ENCODE data around the gene PYCARD.

GRCh38 chr16:31184888-31185287, 17.7 kb downstream of the PYCARD start:
- TF ChIP-seq CTCF (optimal IDR thresholded peaks at IDR 0.05 in 1 of 3, IDR thresholded peaks at IDR 0.05 in 1 of 3, conservative IDR thresholded peaks at IDR 0.05 in 1 of 3; ENCODE audit: extremely low read depth in 1 of 3, insufficient read depth in 2 of 3, low read length in 3 of 3) (no peak), EZH2 (IDR thresholded peaks at IDR 0.05; ENCODE audit: low read length) (no peak)

Data from keratinocyte (primary cell).